HepG2 (cell line): Measurements from ENCODE around the gene ZNF24. TPM values are rescaled to one million over a fixed set of nuclear protein-coding genes. Genes with fewer than 3 reads are reported as not detected.

Experiments used
- MAZ ChIP-seq, 2 experiments: sonication (generic) in 1 of 2; formaldehyde crosslinking in 1 of 2; IDR thresholded peaks; 2 replicates each; pipeline versions ENCODE4 v1.5.0 to v1.6.1; 2012 to 2020; ENCODE audit warnings: low read depth in 2 of 2, mild to moderate bottlenecking in 2 of 2, borderline replicate concordance in 1 of 2, improper control_type of control experiment in 1 of 2, low read length in 1 of 2, missing genetic modification reagents in 1 of 2, moderate library complexity in 1 of 2
- MLLT10 ChIP-seq: sonication (generic); formaldehyde crosslinking; IDR thresholded peaks from 2 replicates; pipeline ENCODE4 v1.4.0; 2020; ENCODE audit warnings: missing genetic modification reagents
- NFATC3 ChIP-seq: sonication (generic); formaldehyde crosslinking; IDR thresholded peaks from 2 replicates; pipeline ENCODE4 v1.5.1; 2020; ENCODE audit warnings: mild to moderate bottlenecking, missing genetic modification reagents
- NR1H2 ChIP-seq: sonication (generic); formaldehyde crosslinking; IDR thresholded peaks from 2 replicates; pipeline ENCODE4 v1.8.1; 2022; ENCODE audit warnings: low read depth, missing genetic modification reagents, borderline replicate concordance
- PPARG ChIP-seq: conservative IDR thresholded peaks from 2 replicates; pipeline ENCODE4 v1.6.1; 2016; ENCODE audit warnings: missing biosample characterization, missing genetic modification reagents
- RAD21 ChIP-seq: fragments of 450-650 bp; formaldehyde crosslinking; IDR thresholded peaks from 2 replicates; pipeline ENCODE4 v1.5.0; 2020; ENCODE audit warnings: mild to moderate bottlenecking
- TCF7 ChIP-seq: sonication (generic); IDR thresholded peaks from 2 replicates; pipeline ENCODE4 v1.6.1; 2016; ENCODE audit warnings: antibody characterized with exemption, low read depth
- ZNF207 ChIP-seq: fragments of 450-650 bp; IDR thresholded peaks from 2 replicates; pipeline ENCODE4 v1.6.1; 2016; ENCODE audit warnings: antibody characterized with exemption, borderline replicate concordance
- ZNF232 ChIP-seq: sonication (generic); formaldehyde crosslinking; IDR thresholded peaks from 2 replicates; pipeline ENCODE4 v1.4.0; 2020; ENCODE audit warnings: missing genetic modification reagents, borderline replicate concordance
- polyA plus RNA-seq, 8 experiments: library from polyadenylated mRNA; depleted of rRNA in 3 of 8; stranded (reverse) in 7 of 8; unstranded in 1 of 8; fragments of >200 nt; fragmentation: Illumina TruSeq in 4 of 8; extraction: Trizol in 4 of 8; gene quantifications; 2 replicates each; pipeline versions ENCODE4 v1.2.1 to v1.2.3, GENCODE V29; 2011 to 2016; ENCODE audit warnings: low read depth in 4 of 8, missing spikeins in 1 of 8, mixed read lengths in 1 of 8; ENCODE audit not compliant: insufficient read depth in 1 of 8
- total RNA-seq, 5 experiments: library from RNA; depleted of rRNA; stranded (reverse); fragments of >200 nt; fragmentation: Illumina TruSeq; extraction: Trizol; gene quantifications; 2 replicates each; pipeline ENCODE4 v1.2.3, GENCODE V29; 2016; ENCODE audit warnings: low read depth in 1 of 5
- TF ChIP-seq, protein P1 (sequence below): IDR thresholded peaks from 2 replicates; pipeline ENCODE4 v1.6.1; 2016; ENCODE audit warnings: low read depth, control low read depth
- TF ChIP-seq, protein P2 (sequence below): sonication (generic); formaldehyde crosslinking; IDR thresholded peaks from 2 replicates; pipeline ENCODE4 v1.5.0; 2020; ENCODE audit warnings: missing genetic modification reagents
- TF ChIP-seq, protein P3 (sequence below): sonication (generic); formaldehyde crosslinking; IDR thresholded peaks from 2 replicates; pipeline ENCODE4 v1.8.1; 2022; ENCODE audit warnings: mild to moderate bottlenecking, missing genetic modification reagents
- TF ChIP-seq, protein P4 (sequence below): sonication (generic); formaldehyde crosslinking; IDR thresholded peaks from 2 replicates; pipeline ENCODE4 v1.4.0; 2020; ENCODE audit warnings: missing genetic modification reagents, borderline replicate concordance
- TF ChIP-seq, protein P5 (sequence below): sonication (generic); formaldehyde crosslinking; IDR thresholded peaks from 2 replicates; pipeline ENCODE4 v1.4.0; 2020; ENCODE audit warnings: mild to moderate bottlenecking, missing genetic modification reagents

The ZNF24 gene
- total and polyA plus RNA-seq, 2 of the 13 experiments (the other 11 are each of a cell fraction or from before 2014, with no cell fraction given) = 19.5 to 41.1 TPM

DNA sequence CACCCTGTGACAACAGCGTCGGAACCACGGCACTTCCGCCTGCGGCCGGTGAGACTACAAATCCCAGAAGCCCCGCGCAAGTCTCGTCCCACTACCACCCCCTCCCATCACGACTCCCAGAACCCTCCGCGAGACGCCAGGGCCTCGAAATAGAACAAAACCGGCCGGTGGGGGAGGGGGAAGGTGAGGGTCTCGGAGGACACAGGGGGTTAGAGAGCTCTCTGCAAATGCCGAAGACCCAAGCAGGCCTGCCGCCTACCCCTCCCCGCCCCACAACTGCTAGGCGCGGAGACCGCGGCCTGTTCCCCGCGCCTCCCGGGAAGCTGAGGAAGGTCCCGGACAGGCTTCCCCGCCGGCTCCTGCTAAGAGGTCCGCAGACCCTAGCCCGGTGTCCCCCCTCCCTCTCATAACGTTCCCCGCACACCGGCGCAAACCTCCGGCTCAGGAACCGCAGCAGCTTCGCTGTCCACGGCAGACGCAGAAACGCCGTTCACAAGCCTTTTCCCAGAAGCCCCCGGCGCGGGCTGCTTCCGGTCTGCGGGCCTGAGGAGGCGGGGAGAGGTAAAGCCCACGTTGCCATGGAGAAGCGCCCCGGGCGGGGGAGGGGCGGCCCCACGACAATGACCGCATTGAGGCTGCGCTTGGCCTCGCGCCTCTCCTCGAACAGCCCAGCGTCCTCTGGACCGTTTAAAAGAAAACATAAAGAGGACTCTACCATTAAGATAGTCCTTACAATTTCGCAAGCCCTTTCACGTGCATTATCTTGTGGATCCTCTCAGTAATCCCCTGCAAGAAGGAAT, at the start of gene ZNF24 (continued):
- TF ChIP-seq, protein P1, sequence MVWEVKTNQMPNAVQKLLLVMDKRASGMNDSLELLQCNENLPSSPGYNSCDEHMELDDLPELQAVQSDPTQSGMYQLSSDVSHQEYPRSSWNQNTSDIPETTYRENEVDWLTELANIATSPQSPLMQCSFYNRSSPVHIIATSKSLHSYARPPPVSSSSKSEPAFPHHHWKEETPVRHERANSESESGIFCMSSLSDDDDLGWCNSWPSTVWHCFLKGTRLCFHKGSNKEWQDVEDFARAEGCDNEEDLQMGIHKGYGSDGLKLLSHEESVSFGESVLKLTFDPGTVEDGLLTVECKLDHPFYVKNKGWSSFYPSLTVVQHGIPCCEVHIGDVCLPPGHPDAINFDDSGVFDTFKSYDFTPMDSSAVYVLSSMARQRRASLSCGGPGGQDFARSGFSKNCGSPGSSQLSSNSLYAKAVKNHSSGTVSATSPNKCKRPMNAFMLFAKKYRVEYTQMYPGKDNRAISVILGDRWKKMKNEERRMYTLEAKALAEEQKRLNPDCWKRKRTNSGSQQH (CRISPR knock-in tag) = peak; percentile 91
- TF ChIP-seq NR1H2 = no peak
- TF ChIP-seq, protein P2, sequence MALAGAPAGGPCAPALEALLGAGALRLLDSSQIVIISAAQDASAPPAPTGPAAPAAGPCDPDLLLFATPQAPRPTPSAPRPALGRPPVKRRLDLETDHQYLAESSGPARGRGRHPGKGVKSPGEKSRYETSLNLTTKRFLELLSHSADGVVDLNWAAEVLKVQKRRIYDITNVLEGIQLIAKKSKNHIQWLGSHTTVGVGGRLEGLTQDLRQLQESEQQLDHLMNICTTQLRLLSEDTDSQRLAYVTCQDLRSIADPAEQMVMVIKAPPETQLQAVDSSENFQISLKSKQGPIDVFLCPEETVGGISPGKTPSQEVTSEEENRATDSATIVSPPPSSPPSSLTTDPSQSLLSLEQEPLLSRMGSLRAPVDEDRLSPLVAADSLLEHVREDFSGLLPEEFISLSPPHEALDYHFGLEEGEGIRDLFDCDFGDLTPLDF (CRISPR knock-in tag) = no peak
- TF ChIP-seq NFATC3 = peak; percentile 85; the same call in 1 of the 2 replicates
- TF ChIP-seq MLLT10 (CRISPR knock-in tag) = no peak
- TF ChIP-seq RAD21 = no peak
- TF ChIP-seq, protein P3, sequence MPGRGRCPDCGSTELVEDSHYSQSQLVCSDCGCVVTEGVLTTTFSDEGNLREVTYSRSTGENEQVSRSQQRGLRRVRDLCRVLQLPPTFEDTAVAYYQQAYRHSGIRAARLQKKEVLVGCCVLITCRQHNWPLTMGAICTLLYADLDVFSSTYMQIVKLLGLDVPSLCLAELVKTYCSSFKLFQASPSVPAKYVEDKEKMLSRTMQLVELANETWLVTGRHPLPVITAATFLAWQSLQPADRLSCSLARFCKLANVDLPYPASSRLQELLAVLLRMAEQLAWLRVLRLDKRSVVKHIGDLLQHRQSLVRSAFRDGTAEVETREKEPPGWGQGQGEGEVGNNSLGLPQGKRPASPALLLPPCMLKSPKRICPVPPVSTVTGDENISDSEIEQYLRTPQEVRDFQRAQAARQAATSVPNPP (CRISPR knock-in tag) = no peak
- TF ChIP-seq MAZ (IDR thresholded peaks at IDR 0.05; ENCODE audit: borderline replicate concordance, low read depth, low read length) = peak; percentile 76
- peak; percentile 82 for TF ChIP-seq MAZ (CRISPR knock-in tag; IDR thresholded peaks at IDR 0.05; ENCODE audit: low read depth)
- 0 out of 2 replicates have a peak, but pooled peaks have one; percentile 31 for TF ChIP-seq PPARG
- no peak for TF ChIP-seq TCF7
- 0 out of 2 replicates have a peak, but pooled peaks have one; percentile 57 for TF ChIP-seq ZNF232 (CRISPR knock-in tag)
- TF ChIP-seq, protein P4, sequence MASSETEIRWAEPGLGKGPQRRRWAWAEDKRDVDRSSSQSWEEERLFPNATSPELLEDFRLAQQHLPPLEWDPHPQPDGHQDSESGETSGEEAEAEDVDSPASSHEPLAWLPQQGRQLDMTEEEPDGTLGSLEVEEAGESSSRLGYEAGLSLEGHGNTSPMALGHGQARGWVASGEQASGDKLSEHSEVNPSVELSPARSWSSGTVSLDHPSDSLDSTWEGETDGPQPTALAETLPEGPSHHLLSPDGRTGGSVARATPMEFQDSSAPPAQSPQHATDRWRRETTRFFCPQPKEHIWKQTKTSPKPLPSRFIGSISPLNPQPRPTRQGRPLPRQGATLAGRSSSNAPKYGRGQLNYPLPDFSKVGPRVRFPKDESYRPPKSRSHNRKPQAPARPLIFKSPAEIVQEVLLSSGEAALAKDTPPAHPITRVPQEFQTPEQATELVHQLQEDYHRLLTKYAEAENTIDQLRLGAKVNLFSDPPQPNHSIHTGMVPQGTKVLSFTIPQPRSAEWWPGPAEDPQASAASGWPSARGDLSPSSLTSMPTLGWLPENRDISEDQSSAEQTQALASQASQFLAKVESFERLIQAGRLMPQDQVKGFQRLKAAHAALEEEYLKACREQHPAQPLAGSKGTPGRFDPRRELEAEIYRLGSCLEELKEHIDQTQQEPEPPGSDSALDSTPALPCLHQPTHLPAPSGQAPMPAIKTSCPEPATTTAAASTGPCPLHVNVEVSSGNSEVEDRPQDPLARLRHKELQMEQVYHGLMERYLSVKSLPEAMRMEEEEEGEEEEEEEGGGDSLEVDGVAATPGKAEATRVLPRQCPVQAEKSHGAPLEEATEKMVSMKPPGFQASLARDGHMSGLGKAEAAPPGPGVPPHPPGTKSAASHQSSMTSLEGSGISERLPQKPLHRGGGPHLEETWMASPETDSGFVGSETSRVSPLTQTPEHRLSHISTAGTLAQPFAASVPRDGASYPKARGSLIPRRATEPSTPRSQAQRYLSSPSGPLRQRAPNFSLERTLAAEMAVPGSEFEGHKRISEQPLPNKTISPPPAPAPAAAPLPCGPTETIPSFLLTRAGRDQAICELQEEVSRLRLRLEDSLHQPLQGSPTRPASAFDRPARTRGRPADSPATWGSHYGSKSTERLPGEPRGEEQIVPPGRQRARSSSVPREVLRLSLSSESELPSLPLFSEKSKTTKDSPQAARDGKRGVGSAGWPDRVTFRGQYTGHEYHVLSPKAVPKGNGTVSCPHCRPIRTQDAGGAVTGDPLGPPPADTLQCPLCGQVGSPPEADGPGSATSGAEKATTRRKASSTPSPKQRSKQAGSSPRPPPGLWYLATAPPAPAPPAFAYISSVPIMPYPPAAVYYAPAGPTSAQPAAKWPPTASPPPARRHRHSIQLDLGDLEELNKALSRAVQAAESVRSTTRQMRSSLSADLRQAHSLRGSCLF = no peak
- TF ChIP-seq, protein P5, sequence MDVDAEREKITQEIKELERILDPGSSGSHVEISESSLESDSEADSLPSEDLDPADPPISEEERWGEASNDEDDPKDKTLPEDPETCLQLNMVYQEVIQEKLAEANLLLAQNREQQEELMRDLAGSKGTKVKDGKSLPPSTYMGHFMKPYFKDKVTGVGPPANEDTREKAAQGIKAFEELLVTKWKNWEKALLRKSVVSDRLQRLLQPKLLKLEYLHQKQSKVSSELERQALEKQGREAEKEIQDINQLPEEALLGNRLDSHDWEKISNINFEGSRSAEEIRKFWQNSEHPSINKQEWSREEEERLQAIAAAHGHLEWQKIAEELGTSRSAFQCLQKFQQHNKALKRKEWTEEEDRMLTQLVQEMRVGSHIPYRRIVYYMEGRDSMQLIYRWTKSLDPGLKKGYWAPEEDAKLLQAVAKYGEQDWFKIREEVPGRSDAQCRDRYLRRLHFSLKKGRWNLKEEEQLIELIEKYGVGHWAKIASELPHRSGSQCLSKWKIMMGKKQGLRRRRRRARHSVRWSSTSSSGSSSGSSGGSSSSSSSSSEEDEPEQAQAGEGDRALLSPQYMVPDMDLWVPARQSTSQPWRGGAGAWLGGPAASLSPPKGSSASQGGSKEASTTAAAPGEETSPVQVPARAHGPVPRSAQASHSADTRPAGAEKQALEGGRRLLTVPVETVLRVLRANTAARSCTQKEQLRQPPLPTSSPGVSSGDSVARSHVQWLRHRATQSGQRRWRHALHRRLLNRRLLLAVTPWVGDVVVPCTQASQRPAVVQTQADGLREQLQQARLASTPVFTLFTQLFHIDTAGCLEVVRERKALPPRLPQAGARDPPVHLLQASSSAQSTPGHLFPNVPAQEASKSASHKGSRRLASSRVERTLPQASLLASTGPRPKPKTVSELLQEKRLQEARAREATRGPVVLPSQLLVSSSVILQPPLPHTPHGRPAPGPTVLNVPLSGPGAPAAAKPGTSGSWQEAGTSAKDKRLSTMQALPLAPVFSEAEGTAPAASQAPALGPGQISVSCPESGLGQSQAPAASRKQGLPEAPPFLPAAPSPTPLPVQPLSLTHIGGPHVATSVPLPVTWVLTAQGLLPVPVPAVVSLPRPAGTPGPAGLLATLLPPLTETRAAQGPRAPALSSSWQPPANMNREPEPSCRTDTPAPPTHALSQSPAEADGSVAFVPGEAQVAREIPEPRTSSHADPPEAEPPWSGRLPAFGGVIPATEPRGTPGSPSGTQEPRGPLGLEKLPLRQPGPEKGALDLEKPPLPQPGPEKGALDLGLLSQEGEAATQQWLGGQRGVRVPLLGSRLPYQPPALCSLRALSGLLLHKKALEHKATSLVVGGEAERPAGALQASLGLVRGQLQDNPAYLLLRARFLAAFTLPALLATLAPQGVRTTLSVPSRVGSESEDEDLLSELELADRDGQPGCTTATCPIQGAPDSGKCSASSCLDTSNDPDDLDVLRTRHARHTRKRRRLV (CRISPR knock-in tag) = peak; percentile 95
- TF ChIP-seq ZNF207 = no peak
